HepG2 (cell line): ENCODE data around the gene KRT84.

ENCODE experiments used
- EZH2 ChIP-seq: conservative IDR thresholded peaks from 2 replicates; pipeline ENCODE4 v1.6.1; 2012; ENCODE audit warnings: mild to moderate bottlenecking, low read depth, low read length, moderate library complexity
- NKX3-1 ChIP-seq: sonication (generic); formaldehyde crosslinking; IDR thresholded peaks from 2 replicates; pipeline ENCODE4 v1.5.0; 2020; ENCODE audit warnings: missing genetic modification reagents
- NR2C2 ChIP-seq: sonication (generic); formaldehyde crosslinking; IDR thresholded peaks from 2 replicates; pipeline ENCODE4 v1.4.0; 2020; ENCODE audit warnings: missing genetic modification reagents, mild to moderate bottlenecking, moderate library complexity, borderline replicate concordance
- SYNCRIP ChIP-seq: fragments of 200-400 bp; formaldehyde crosslinking; IDR thresholded peaks from 2 replicates; pipeline ENCODE4 v1.6.1; 2018; ENCODE audit warnings: mild to moderate bottlenecking, low read depth, low read length; ENCODE audit not compliant: insufficient read depth
- ZNF576 ChIP-seq: sonication (generic); formaldehyde crosslinking; IDR thresholded peaks from 2 replicates; pipeline ENCODE4 v1.4.0; 2020; ENCODE audit warnings: mild to moderate bottlenecking, missing genetic modification reagents

DNA sequence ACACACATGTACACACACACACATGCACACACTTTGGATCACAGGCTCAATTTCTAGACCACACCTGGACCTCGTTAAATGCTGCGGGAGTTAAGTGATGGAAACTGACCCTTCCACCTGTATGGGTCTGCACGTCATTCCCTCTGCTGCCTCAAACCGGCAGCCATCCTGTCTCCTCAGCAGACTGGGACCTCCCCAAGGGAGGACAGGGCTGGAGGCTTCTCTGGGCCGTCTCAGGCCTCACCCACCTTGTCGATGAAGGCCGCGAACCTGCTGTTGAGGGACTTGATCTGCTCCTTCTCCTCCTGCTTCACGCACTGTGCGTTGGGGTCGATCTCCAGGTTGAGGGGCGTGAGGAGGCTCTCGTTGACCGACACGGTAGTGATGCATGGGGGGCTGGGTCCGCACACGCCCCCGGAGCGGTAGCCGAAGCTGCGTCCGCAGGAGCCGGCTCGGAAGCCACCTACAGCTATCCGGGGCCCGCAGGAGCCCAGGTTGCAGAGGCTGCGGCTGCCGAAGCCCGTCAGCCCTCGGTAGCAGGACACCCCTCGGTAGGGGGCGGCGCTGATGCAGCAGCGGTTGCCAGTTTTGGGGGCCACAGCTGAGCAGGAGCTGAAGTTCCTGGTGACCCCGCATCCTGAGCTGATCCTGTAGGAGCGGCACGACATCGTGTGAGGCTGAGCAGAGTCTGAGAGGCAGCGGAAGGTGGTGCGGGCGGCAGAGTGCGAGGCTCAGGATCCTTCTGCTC is 18.5 kb downstream of the KRT84 start, which contains the start of gene KRT85:
- no peak for TF ChIP-seq NKX3-1 (CRISPR knock-in tag)
- TF ChIP-seq SYNCRIP = no peak
- no peak for TF ChIP-seq EZH2
- no peak for TF ChIP-seq NR2C2 (CRISPR knock-in tag)
- no peak for TF ChIP-seq ZNF576 (CRISPR knock-in tag)
